GM12801 (cell line): ENCODE results near the gene MOB4.

Source experiments
- CTCF ChIP-seq: IDR thresholded peaks from one replicate; pipeline ENCODE4 v1.5.1; 2011; ENCODE audit warnings: control low read depth; ENCODE audit not compliant: insufficient read length; ENCODE audit errors: extremely low read depth

The MOB4 gene

GRCh38 chr2:197599285-197599965, 83.6 kb downstream of the MOB4 start:
- TF ChIP-seq CTCF, result no peak

GRCh38 chr2:197600306-197600705, 84.4 kb downstream of the MOB4 start:
- no peak for TF ChIP-seq CTCF

- TF ChIP-seq CTCF, result no peak
Measured at GRCh38 chr2:197601726-197602125, 85.9 kb downstream of the MOB4 start.
